ENCODE data around the gene ABCG1. TPM values are rescaled to one million over a fixed set of nuclear protein-coding genes. Genes with fewer than 3 reads are reported as not detected.

ABCG1 gene
- total RNA-seq, 1 donor from 2014 or later: 138 TPM

- Histone ChIP-seq H3K27me3 (ENCODE audit: control insufficient read depth, insufficient read depth, low read length) (no peaks in the 10 kb centered on the region), H3K4me3 (ENCODE audit: low read depth, low read length) (no peak overlapping the region), H3K36me3 (ENCODE audit: control insufficient read depth, insufficient read depth, low read length) (peaks cover 10% of the 10 kb centered on the region)
- TF ChIP-seq CTCF (IDR thresholded peaks at IDR 0.05; ENCODE audit: insufficient read depth, low read length, severe bottlenecking): no peak
- DNase-seq (ENCODE audit: low read depth) (no peak), FAIRE-seq (peak; percentile 32)
These were observed 59.7 kb downstream of the ABCG1 start for GRCh38 chr21:42278451-42279149.

- DNase-seq (ENCODE audit: low read depth): no peak
- H3K4me3 ChIP-seq (ENCODE audit: low read depth, low read length): no peak overlapping the region
- no peaks in the 10 kb centered on the region for H3K27me3 ChIP-seq (ENCODE audit: control insufficient read depth, insufficient read depth, low read length)
- no peak for FAIRE-seq
- H3K36me3 ChIP-seq (ENCODE audit: control insufficient read depth, insufficient read depth, low read length): peaks cover 8% of the 10 kb centered on the region
- TF ChIP-seq CTCF (IDR thresholded peaks at IDR 0.05; ENCODE audit: insufficient read depth, low read length, severe bottlenecking): no peak
These were observed 60.5 kb downstream of the ABCG1 start for GRCh38 chr21:42279341-42279871.

- no peak for TF ChIP-seq CTCF (IDR thresholded peaks at IDR 0.05; ENCODE audit: insufficient read depth, low read length, severe bottlenecking)
- no peak for DNase-seq (ENCODE audit: low read depth)
- FAIRE-seq: no peak
- peaks cover 8% of the 10 kb centered on the region for H3K36me3 ChIP-seq (ENCODE audit: control insufficient read depth, insufficient read depth, low read length)
- H3K27me3 ChIP-seq (ENCODE audit: control insufficient read depth, insufficient read depth, low read length): no peaks in the 10 kb centered on the region
- H3K4me3 ChIP-seq (ENCODE audit: low read depth, low read length): no peak overlapping the region
These were observed 60.9 kb downstream of the ABCG1 start for GRCh38 chr21:42279888-42280287.

- H3K27me3 ChIP-seq (ENCODE audit: control insufficient read depth, insufficient read depth, low read length): no peaks in the 10 kb centered on the region
- peaks cover 9% of the 10 kb centered on the region for H3K36me3 ChIP-seq (ENCODE audit: control insufficient read depth, insufficient read depth, low read length)
- DNase-seq (ENCODE audit: low read depth) (no peak), FAIRE-seq (no peak)
- no peak overlapping the region for H3K4me3 ChIP-seq (ENCODE audit: low read depth, low read length)
- TF ChIP-seq CTCF (IDR thresholded peaks at IDR 0.05; ENCODE audit: insufficient read depth, low read length, severe bottlenecking): no peak
These were observed 61.6 kb downstream of the ABCG1 start for GRCh38 chr21:42280356-42281180.

- peaks cover 11% of the 10 kb centered on the region for H3K36me3 ChIP-seq (ENCODE audit: control insufficient read depth, insufficient read depth, low read length)
- no peak for FAIRE-seq
These were observed 62.3 kb downstream of the ABCG1 start for GRCh38 chr21:42281181-42281680.

More at GRCh38 chr21:42281181-42281680, 62.3 kb downstream of the ABCG1 start:
- no peak overlapping the region for H3K4me3 ChIP-seq (ENCODE audit: low read depth, low read length)
- no peak for TF ChIP-seq CTCF (IDR thresholded peaks at IDR 0.05; ENCODE audit: insufficient read depth, low read length, severe bottlenecking)
- no peaks in the 10 kb centered on the region for H3K27me3 ChIP-seq (ENCODE audit: control insufficient read depth, insufficient read depth, low read length)
- DNase-seq (ENCODE audit: low read depth): no peak
